HG02759 (cell line): ENCODE results near the gene ALPL.

Experiments used
- ATAC-seq: cut with Tn5 transposase; IDR thresholded peaks from one replicate; pipeline ENCODE4 v1.9.1; 2021; ENCODE audit warnings: mild to moderate bottlenecking, moderate library complexity; ENCODE audit not compliant: unreplicated experiment

The ALPL gene

GRCh38 chr1:21526441-21526840 is 17.2 kb downstream of the ALPL start:
- ATAC-seq, result no peak

- no peak for ATAC-seq
Measured at GRCh38 chr1:21530368-21531016, 21.3 kb downstream of the ALPL start.

- ATAC-seq, result no peak
Measured at GRCh38 chr1:21531241-21531640, 22.0 kb downstream of the ALPL start.

- no peak for ATAC-seq
Measured at GRCh38 chr1:21532496-21532895, 23.3 kb downstream of the ALPL start.

- ATAC-seq, result no peak
Measured at GRCh38 chr1:21532992-21533534, 23.8 kb downstream of the ALPL start.

GRCh38 chr1:21534146-21534545 is 24.9 kb downstream of the ALPL start:
- no peak for ATAC-seq

- ATAC-seq, result no peak
Measured at GRCh38 chr1:21534674-21535378, 25.6 kb downstream of the ALPL start.

- ATAC-seq, result no peak
Measured at GRCh38 chr1:21536218-21536617, 27.0 kb downstream of the ALPL start.

GRCh38 chr1:21537511-21537931 is 28.3 kb downstream of the ALPL start:
- ATAC-seq, result no peak

- ATAC-seq, result no peak
Measured at GRCh38 chr1:21537932-21538630, 28.9 kb downstream of the ALPL start.

GRCh38 chr1:21539933-21540332 is 30.7 kb downstream of the ALPL start:
- no peak for ATAC-seq

- no peak for ATAC-seq
Measured at GRCh38 chr1:21541329-21541728, 32.1 kb downstream of the ALPL start.

- ATAC-seq, result no peak
Measured at GRCh38 chr1:21541835-21542234, 32.6 kb downstream of the ALPL start.

GRCh38 chr1:21543598-21543997 is 34.4 kb downstream of the ALPL start:
- ATAC-seq, result no peak

GRCh38 chr1:21544095-21544494 is 34.9 kb downstream of the ALPL start:
- no peak for ATAC-seq

GRCh38 chr1:21546122-21546825 is 37.1 kb downstream of the ALPL start:
- no peak for ATAC-seq

GRCh38 chr1:21547876-21548275 is 38.7 kb downstream of the ALPL start:
- ATAC-seq, result no peak

- no peak for ATAC-seq
Measured at GRCh38 chr1:21550097-21550496, 40.9 kb downstream of the ALPL start.

GRCh38 chr1:21550866-21551475 is 41.7 kb downstream of the ALPL start:
- no peak for ATAC-seq

GRCh38 chr1:21552715-21553114 is 43.5 kb downstream of the ALPL start:
- ATAC-seq, result no peak
